GM19025 (cell line): ENCODE results near the gene UFSP1.

ENCODE experiments used
- ATAC-seq: cut with Tn5 transposase; IDR thresholded peaks from one replicate; pipeline ENCODE4 v1.9.1; 2021; ENCODE audit warnings: mild to moderate bottlenecking, low read depth, moderate library complexity; ENCODE audit not compliant: unreplicated experiment

The UFSP1 gene

DNA sequence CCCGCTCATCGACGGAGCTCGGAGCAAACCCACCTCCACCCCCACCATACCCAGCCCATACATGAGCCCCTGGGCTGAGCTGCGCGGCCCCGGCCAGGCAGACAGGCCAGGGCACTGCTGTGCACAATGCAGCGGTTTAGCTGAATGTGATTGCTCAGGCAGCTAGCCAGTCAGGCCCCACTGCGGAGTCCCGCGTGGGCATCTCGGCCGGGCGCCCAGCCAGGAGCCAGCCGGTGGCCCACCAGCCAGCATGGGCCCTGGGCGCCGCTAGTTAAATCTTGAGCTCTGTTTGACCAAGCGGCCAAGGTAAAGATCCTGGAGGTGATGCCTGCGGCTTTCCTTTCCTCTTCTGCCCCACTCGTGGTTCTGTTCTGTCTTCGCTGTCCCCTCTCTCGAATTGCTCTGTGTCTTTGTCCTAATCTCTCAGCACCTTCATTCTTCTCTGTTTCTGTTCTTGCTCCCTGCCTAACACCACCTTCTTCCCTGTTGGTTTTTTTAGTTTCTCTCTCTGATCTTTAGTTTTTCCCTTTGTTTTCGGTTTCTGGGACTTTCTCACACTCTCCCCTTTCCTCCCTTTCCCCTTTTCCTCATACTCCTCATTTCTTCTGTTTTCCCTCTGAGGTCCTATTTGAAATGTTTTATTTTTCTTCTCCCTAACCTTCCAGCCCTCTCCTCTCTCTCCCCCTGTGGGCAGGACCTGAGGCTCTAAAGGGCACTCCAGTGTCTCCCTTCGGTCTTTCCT lies 6.6 kb downstream of the UFSP1 start:
- no peak for ATAC-seq

DNA sequence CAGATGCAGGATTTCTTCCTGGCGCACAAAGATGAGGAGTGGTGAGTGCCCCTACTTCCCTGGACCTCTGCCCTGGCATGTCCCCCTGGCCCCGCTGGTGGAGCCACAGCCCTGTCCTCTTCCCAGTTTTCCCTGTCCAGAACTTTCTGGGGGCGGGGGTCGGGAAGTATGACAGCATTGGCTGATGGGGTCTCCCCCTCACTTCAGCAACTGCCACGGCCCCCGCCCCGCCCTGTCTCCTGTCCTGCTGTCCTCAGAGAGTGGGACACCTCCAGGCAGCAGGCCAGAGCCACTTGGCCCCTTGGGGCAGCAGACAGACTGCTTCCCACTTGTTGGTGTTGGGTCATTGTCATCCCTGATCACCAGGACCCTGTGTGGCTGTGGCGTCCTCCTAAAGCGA lies 7.3 kb downstream of the UFSP1 start:
- no peak for ATAC-seq

DNA sequence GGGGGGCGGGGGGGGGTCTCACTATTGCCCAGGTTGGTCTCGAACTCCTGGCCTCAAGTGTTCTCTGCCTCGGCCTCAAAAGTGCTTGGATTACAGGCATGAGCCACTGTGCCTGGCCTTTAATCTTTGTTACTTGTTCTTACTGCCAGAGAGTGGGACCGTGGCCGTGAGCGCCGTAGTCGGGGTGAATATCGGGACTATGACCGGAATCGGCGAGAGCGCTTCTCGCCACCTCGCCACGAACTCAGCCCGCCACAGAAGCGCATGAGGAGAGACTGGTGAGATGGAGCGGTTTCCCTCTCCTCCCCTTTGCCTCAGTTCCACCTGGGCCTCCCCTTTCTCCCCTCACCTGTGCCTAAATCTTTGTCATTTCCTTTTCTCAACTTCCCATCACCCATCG lies 8.4 kb downstream of the UFSP1 start:
- no peak for ATAC-seq

DNA sequence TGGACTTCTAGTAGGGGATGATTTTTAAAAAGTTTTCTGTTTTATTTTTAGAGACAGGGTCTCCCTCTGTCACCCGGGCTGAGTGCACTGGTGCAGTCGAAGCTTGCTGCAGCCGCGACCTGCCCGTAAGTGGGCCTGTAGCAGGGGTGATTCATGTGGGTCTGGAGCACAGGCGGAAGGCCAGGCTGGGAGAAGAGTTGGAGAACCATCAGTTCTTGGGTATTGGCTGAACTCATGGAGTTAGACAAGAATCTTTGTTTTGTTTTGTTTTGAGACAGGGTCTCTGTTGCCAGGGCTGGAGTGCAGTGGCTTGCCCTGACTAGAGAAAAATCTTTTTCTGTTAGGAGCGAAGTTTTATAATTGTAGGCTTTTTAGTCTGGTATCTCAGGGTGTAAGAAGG lies 8.9 kb downstream of the UFSP1 start:
- no peak for ATAC-seq

DNA sequence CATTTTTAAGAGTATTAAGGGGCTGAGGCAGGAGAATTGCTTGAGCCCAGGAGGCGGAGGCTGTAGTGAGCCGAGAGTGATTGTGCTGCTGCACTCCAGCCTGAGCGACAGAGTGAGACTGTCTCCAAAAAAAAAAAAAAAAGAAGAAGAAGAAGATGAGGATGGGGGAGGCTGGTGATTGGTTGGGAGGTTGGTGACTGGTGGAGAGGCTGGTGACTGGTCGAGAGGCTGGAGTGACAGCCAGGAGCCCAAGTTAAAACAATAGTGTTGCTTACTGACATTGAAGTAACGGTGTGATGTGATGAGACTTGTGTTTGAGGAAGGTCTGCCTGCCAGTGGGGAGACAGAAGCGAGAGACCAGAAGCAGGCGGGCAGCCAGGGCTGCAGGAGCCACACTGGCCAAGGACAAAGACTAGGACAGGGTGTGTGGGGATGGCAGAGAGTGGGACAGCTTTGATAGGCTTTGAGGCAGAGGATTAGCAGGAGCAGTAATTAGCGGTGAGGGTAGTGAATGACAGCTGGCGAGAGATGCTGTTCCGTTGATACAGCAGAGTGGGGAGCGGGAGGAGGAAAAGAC lies 9.7 kb downstream of the UFSP1 start:
- ATAC-seq, result no peak

DNA sequence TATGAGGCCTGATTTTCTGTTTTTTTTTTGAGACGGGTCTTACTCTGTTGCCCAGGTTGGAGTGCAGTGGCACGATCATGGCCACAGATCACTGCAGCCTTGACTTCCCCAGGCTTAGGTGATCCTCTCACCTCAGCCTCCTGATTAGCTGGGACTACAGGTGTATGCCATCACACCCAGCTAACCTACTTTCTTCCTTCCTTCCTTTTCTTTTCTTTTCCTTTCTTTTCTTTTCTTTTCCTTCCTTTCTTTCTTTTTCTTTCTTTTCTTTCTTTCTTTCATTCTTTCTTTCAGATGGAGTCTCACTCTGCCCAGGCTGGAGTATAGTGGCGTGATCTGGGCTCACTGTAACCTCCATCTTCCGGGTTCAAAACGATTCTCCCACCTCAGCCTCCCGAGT lies 10.8 kb downstream of the UFSP1 start:
- no peak for ATAC-seq

DNA sequence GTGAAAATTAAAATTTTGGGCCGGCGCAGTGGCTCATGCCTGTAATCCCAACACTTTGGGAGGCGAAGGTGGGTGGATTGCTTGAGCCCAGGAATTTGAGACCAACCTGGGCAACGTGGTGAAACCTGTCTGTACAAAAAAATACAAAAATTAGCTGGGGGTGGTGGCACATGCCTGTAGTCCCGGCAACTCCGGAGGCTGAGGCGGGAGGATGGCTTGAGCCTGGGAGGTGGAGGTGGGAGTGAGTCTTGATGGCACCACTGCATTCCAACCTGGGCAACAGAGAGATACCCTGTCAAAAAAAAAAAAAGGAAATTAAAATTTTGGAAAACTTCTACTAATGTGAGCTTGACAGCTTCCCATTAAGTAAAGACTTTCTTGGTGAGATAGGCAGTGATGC lies 11.5 kb downstream of the UFSP1 start:
- no peak for ATAC-seq

DNA sequence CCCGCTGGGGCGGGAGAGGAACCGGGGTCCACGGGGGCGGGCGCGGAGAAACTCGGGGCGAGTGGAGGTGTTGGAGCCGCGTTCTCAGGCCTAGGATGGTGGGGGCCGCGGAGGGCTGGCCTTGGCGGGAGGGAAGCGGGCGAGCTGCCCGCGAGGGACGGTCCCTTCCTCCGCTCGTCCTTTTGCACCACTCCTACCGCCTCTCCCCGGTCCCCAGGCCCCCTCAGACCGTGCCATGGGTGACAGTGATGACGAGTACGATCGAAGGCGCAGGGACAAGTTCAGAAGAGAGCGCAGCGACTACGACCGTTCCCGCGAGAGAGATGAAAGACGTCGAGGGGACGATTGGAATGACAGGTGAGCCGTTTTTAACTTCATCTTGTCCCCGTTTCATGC lies 14.2 kb downstream of the UFSP1 start:
- peak; percentile 18 for ATAC-seq

DNA sequence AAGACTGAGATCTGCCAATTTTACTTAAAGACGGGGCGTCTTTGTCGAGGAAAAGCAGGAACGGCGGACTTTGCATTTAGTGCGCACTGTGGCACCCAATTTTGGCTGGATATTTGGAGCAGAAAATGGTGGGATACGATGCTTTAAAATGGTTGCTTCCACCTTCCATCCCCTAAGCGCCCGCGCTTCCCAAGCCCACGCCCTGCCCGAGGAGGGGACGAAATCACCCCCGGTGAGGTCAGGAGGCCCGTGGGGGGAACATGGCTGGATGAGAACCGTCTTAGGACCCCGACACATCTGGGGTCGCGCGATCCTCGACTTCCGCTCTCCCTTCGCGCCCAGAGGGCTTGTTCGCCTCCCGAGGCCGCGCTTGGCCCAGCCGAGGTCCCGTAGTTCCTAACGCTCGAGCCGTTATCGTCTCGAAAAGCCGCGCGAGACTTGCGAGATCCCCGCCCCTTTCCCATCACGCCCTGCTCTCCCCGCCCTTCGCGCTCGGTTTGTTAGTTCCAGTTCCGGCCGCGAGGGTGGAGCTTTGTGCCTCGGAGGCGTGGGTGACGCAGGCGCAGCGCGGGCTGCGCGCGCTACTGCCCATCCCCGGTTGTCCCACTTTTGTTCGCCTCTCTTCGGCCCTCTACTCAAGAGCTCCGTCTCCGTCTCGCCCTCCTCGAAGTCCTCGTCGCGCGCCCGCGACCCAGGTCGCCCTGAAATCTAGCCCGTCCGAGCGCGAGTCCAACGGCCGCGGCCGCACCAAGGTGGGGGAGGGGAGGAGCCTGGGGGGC lies 14.7 kb downstream of the UFSP1 start, which contains the start of gene SRRT:
TSS of gene SRRT (plus strand) at position 527 of the 779 bp plus-strand sequence. CDS start 488 bp downstream, outside the sequence.
- ATAC-seq, result peak; percentile 86

DNA sequence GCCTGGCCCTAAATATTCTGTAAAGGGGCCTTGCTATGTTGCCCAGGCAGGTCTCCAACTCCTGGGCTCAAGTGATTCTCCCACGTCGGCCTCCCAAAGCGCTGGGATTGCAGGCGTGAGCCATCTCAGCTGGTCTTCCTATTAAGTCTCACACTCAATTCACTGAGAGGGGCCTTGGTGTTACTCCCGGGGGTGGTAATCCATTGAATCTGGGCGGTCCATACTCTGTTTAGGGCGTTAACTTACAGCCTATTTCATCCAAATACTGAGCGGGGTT lies 15.3 kb downstream of the UFSP1 start:
- ATAC-seq, result no peak

DNA sequence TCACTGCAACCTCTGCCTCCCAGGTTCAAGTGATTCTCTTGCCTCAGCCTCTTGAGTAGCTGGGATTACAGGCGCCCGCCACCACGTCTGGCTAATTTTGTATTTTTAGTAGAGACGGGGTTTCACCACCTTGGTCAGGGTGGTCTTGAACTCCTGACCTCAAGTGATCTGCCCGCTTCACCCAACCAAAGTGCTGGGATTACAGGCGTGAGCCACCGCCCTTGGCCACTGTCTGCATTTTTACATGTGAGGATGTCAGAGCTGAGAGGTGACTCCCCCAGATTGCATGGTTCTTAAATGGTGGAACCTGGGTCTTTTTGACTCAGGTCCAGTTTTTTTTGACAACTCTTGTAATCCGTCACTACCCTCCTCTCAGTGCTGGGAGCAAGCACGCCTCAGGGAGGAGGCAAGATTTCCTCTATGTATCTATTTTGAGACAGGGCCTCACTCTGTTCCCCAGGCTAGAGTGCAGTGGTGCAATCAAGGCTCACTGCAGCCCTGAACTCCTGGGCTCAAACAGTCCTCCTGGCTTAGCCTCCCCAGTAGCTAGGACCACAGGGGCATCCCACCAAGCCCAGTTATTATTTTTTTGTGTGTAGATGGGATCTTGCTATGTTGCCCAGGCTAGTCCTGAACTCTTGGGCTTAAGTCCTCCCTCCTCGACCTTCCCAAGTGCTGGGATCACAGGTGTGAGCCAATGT lies 15.8 kb downstream of the UFSP1 start:
- ATAC-seq, result no peak

DNA sequence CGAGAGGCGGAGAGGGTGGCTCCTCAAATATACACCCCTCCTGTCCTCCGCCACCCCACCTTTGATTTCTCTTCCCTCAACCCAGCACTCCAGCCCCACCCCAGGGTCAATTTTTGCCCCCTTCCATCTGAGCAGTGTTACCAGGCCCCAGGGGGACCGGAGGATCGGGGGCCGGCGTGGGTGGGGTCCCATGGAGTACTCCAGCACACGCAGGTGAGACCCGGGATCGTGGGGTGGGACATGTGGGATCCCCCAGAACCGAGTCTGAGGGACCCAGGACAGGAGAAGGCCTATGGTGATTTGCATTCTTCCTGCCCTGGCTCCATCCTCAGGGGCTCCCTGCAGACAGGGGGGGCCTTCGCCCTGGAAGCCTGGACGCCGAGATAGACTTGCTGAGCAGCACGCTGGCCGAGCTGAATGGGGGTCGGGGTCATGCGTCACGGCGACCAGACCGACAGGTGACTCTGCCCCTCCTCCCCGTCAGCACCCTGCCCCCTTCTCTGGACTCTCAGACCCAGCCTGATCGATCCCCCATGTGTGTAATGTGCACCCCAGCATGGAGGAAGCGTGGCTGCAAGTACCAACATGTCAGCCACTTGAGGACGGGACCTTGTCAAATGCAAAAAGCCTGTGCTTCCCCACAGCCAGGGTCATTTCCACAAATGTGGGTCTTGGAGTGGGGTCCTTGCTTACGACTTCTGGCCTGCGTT lies 21.6 kb downstream of the UFSP1 start:
- ATAC-seq, result no peak

DNA sequence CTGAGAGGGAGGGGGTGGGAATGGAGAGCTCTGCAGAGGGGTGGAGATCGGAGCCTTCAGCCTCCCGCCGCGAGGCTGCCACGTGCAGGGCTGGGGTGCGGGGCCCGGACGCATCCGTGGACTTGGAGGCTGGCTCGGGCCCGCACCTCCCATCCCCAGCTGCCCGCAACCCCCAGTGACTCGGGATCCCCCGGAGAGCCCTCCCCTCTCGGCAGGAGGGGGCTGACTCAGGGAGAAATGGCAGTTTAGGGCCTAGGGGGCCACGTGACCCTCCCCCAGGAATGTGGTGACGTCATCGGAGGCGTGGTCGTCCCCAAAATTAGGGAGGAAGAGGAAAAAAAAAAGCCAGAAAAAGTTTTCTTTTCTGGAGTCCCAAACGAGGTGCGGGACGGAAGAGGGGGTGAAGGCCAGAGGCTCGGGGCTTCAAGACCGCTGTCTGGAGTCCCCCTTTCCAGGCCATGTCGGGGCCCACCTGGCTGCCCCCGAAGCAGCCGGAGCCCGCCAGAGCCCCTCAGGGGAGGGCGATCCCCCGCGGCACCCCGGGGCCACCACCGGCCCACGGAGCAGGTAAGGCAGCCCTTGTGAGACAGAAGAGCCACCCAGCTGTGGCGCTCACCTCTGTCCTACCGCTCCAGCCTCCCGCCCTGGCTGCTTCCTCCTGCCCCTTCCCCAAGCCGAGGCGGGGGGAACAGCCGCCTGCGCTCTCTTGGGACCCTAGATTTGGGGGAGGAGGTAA lies 22.3 kb downstream of the UFSP1 start, which contains the start of gene TRIP6:
TSS of gene TRIP6 (plus strand) at position 348 of the 736 bp plus-strand sequence. CDS start at position 459, 111 bp downstream.
- ATAC-seq, result no peak

DNA sequence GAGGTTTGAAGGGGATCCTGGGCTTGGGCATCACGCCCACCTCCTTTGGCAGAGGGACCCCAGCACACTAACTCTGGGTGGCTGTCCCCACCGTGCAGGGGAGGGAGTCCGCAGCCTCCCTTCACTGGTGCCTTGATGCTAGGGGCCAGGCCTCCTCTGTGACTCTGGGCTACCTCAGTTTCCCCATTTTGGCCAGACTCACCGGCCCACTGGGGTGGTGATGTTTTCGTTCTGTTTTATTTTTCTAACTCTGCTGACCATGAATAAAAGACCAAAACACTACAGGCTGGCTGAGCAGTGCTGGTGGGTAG lies 22.8 kb downstream of the UFSP1 start:
- ATAC-seq, result no peak

DNA sequence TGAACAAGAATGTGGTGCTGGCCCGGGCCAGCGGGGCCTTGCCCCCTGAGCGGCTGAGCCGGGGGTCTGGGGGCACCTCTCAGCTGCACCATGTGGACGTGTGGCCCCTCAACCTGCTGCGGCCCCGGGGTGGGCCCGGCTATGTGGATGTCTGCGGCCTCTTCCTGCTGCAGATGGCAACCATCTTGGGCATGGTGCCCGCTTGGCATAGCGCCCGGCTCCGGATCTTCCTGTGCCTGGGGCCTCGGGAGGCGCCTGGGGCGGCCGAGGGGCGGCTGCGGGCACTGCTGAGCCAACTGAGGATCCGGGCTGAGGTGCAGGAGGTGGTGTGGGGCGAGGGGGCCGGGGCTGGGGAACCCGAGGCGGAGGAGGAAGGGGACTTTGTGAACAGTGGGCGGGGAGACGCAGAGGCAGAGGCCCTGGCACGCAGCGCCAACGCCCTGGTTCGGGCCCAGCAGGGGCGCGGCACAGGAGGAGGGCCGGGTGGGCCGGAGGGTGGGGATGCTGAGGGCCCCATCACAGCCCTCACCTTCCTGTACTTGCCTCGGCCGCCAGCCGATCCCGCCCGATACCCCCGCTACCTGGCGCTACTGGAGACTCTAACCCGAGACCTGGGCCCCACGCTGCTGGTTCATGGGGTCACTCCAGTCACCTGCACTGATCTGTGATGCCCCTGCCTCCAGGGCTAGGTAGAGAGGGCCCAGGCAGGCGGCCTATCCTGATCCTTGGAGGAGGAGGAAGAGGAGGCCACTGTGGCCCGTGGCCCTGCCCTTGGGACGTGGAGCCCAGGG lies 23.4 kb downstream of the UFSP1 start:
- ATAC-seq, result no peak

DNA sequence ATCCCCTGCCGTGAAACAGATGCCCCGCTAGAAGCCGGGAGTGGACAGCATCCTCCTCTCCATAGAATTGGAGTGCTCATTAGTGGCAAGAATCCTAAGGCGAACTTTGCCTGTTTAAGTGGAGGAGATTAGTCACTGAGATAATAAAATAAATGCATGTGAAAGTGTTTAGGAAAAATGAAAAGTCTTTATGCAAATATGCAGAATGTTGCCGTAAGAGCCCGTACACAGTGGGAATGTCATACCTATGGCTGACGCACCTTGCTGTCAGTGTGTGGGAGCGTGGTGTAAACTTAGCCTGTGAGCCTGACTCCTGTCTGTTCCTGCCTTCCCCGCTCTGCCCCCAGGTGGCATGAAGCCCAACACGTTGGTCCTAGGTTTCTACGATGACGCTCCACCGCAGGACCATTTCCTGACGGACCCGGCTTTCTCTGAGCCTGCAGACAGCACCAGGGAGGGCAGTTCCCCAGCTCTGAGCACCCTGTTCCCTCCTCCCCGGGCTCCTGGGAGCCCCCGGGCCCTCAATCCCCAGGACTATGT lies 24.1 kb downstream of the UFSP1 start:
- ATAC-seq, result no peak

DNA sequence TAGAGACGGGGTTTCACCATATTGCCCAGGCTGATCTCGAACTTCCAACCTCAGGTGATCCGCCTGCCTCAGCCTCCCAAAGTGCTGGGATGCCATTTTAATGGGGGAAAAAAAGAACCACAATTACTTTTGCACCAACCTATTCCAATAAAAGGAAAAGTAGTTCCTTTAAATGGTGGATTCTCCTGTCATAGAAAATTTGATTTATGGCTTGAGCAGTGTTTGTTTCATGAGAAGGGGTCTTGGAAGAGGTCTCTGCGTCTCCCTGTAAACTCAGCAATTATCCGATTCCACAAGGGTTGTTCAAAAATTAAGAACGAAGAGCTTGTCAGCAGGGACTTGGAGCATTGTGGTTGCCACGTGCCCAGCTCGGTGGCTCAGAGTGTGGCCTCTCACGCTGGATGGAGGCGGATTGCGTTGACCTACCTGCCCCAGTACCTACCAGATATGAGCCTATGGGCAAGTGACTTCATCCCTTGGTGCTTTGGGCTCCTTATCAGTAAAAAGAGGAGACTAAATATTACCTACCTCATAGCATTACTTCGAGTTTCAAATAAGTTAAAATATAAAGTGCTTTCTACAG lies 25.2 kb downstream of the UFSP1 start:
- no peak for ATAC-seq

DNA sequence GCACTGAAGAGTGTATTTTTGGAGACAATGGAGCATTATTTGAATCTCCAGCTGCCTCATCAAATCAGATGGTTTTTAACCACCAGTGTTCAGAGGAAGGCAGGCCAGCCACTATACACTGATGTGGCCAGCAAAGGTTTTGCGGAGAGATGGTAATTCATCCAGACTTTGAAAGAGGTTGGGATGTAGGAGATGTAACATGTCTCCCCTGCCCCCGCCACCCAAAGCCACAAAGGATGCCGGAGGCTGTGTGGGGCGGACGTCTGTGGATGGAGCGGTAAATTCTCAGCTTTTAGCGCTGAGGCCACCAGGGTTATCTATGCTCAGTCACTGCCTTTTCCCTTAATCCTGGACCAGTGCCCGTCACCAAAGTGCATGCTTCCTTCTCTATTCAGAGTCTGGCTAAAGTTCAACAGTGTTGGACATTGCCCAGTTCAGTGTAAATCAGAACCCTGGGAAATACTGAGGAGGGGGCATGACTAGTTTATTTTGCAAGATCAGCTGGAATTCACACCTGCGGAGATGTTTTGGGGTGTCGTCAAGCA lies 26.0 kb downstream of the UFSP1 start:
- ATAC-seq, result no peak
